ENCODE measurements around the gene MTCH1. TPM values are rescaled to one million over a fixed set of nuclear protein-coding genes. Genes with fewer than 3 reads are reported as not detected.

The MTCH1 gene
- total and polyA plus RNA-seq, 10 of the 15 experiments (the other 5 are each of a cell fraction or from before 2014, with no cell fraction given) = 7.2 to 128 (median 85.2) TPM

DNA sequence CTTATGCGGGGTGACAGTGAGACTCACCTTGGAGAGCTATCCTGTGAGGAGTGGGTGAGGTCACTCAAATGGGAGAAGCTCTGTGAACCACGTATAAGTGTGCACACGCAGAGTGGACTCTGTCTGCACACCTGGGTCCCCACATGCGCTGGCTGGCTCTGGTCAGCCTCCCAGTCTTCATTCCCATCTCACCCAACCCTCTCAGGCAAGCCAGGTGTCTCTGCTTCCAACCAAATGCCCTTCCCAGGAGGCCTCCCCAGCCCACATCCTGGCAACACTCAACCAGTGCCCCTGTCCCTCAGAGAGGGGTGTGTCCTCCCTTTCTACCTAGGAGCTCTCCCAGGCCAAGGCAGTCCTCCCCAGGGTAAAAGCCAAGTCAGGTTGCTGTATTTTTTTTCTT, 39.5 kb downstream of the MTCH1 start:
- H3K4me2 ChIP-seq (ENCODE audit: control insufficient read depth, insufficient read depth) = no peak overlapping the region
- TF ChIP-seq SP1 (IDR thresholded peaks at IDR 0.05; ENCODE audit: low read depth, low read length) (no peak), EP300 (IDR thresholded peaks at IDR 0.05; ENCODE audit: borderline replicate concordance in 1 of 2, control insufficient read depth in 1 of 2, low read depth in 2 of 2, low read length in 2 of 2) (no peak), IKZF2 (IDR thresholded peaks at IDR 0.05) (no peak)
- TF ChIP-seq, protein P1, sequence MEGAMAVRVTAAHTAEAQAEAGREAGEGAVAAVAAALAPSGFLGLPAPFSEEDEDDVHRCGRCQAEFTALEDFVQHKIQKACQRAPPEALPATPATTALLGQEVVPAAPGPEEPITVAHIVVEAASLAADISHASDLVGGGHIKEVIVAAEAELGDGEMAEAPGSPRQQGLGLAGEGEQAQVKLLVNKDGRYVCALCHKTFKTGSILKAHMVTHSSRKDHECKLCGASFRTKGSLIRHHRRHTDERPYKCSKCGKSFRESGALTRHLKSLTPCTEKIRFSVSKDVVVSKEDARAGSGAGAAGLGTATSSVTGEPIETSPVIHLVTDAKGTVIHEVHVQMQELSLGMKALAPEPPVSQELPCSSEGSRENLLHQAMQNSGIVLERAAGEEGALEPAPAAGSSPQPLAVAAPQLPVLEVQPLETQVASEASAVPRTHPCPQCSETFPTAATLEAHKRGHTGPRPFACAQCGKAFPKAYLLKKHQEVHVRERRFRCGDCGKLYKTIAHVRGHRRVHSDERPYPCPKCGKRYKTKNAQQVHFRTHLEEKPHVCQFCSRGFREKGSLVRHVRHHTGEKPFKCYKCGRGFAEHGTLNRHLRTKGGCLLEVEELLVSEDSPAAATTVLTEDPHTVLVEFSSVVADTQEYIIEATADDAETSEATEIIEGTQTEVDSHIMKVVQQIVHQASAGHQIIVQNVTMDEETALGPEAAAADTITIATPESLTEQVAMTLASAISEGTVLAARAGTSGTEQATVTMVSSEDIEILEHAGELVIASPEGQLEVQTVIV (IDR thresholded peaks at IDR 0.05; ENCODE audit: borderline replicate concordance, partially characterized antibody) = no peak
- TF ChIP-seq, protein P2, sequence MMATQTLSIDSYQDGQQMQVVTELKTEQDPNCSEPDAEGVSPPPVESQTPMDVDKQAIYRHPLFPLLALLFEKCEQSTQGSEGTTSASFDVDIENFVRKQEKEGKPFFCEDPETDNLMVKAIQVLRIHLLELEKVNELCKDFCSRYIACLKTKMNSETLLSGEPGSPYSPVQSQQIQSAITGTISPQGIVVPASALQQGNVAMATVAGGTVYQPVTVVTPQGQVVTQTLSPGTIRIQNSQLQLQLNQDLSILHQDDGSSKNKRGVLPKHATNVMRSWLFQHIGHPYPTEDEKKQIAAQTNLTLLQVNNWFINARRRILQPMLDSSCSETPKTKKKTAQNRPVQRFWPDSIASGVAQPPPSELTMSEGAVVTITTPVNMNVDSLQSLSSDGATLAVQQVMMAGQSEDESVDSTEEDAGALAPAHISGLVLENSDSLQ (IDR thresholded peaks at IDR 0.05) = no peak
- TF ChIP-seq, protein P3, sequence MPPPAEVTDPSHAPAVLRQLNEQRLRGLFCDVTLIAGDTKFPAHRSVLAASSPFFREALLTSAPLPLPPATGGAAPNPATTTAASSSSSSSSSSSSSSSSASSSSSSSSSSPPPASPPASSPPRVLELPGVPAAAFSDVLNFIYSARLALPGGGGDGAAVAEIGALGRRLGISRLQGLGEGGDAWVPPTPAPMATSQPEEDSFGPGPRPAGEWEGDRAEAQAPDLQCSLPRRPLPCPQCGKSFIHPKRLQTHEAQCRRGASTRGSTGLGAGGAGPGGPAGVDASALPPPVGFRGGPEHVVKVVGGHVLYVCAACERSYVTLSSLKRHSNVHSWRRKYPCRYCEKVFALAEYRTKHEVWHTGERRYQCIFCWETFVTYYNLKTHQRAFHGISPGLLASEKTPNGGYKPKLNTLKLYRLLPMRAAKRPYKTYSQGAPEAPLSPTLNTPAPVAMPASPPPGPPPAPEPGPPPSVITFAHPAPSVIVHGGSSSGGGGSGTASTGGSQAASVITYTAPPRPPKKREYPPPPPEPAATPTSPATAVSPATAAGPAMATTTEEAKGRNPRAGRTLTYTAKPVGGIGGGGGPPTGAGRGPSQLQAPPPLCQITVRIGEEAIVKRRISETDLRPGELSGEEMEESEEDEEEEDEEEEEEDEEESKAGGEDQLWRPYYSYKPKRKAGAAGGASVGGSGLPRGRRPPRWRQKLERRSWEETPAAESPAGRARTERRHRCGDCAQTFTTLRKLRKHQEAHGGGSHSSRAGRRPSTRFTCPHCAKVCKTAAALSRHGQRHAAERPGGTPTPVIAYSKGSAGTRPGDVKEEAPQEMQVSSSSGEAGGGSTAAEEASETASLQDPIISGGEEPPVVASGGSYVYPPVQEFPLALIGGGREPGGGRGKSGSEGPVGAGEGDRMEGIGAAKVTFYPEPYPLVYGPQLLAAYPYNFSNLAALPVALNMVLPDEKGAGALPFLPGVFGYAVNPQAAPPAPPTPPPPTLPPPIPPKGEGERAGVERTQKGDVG (CRISPR knock-in tag; IDR thresholded peaks at IDR 0.05) = no peak
- TF ChIP-seq, protein P4, sequence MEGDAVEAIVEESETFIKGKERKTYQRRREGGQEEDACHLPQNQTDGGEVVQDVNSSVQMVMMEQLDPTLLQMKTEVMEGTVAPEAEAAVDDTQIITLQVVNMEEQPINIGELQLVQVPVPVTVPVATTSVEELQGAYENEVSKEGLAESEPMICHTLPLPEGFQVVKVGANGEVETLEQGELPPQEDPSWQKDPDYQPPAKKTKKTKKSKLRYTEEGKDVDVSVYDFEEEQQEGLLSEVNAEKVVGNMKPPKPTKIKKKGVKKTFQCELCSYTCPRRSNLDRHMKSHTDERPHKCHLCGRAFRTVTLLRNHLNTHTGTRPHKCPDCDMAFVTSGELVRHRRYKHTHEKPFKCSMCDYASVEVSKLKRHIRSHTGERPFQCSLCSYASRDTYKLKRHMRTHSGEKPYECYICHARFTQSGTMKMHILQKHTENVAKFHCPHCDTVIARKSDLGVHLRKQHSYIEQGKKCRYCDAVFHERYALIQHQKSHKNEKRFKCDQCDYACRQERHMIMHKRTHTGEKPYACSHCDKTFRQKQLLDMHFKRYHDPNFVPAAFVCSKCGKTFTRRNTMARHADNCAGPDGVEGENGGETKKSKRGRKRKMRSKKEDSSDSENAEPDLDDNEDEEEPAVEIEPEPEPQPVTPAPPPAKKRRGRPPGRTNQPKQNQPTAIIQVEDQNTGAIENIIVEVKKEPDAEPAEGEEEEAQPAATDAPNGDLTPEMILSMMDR (IDR thresholded peaks at IDR 0.05 in 2 of 3, conservative IDR thresholded peaks at IDR 0.05 in 1 of 3; ENCODE audit: control insufficient read depth in 2 of 3, extremely low read depth in 1 of 3, insufficient read depth in 1 of 3, low read depth in 3 of 3, low read length in 3 of 3) = no peak
- TF ChIP-seq, protein P5, sequence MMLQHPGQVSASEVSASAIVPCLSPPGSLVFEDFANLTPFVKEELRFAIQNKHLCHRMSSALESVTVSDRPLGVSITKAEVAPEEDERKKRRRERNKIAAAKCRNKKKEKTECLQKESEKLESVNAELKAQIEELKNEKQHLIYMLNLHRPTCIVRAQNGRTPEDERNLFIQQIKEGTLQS (IDR thresholded peaks at IDR 0.05; ENCODE audit: borderline replicate concordance, extremely low read depth, low read depth, low read length) = no peak
- CTCF ChIA-PET = interaction anchor here (1.2 kb wide), 1 partner anchor 8 kb away, joined by 3 read pairs; the partner anchor contains the start of gene PI16
- no peak for FAIRE-seq
- no peaks in the 10 kb centered on the region for H3K9me3 ChIP-seq (replicated peaks; ENCODE audit: control insufficient read depth, insufficient read depth, low read length)
- H4K20me1 ChIP-seq (ENCODE audit: control insufficient read depth, insufficient read depth) = no peaks in the 10 kb centered on the region
- RAD21 ChIA-PET (ENCODE audit: unreplicated experiment) = interaction anchor here (1.0 kb wide), 1 partner anchor 72 kb away, joined by 4 read pairs; no protein-coding TSS in a partner anchor
- no peaks in the 10 kb centered on the region for H3K27me3 ChIP-seq (replicated peaks in 1 of 2; ENCODE audit: control insufficient read depth in 2 of 2, insufficient read depth in 2 of 2, low read length in 1 of 2)
- WGBS (ENCODE audit: insufficient coverage, insufficient replicate concordance, low lambda C conversion rate, missing lambda C conversion rate) = 69% methylated on average over 4 of the region's 4 CpGs
- POLR2A ChIA-PET = interaction anchor here (0.9 kb wide), 1 partner anchor 9 kb away, joined by 4 read pairs; no protein-coding TSS in a partner anchor
- no TSS peak for BruUV-seq (replicated peaks)
- no peak overlapping the region for H3K9ac ChIP-seq (ENCODE audit: control insufficient read depth, insufficient read depth, low read length)
- ATAC-seq = no peak
- intact Hi-C loops (cut with micrococcal nuclease; ENCODE audit: unreplicated experiment) (no loop called here), in situ Hi-C loops (cut with MboI) (no loop called here)
- H2AFZ ChIP-seq (ENCODE audit: control insufficient read depth, low read depth, low read length) = no peak overlapping the region
- no peaks in the 10 kb centered on the region for H3K36me3 ChIP-seq (ENCODE audit: control insufficient read depth in 2 of 2, insufficient read depth in 2 of 2, low read length in 1 of 2)
- H3K27ac ChIP-seq (ENCODE audit: control insufficient read depth, insufficient read depth) = no peak overlapping the region
- no peaks in the 10 kb centered on the region for H3K4me1 ChIP-seq (ENCODE audit: control insufficient read depth, insufficient read depth, low read length)
- H3K79me2 ChIP-seq (ENCODE audit: control insufficient read depth, insufficient read depth, low read length) = no peaks in the 10 kb centered on the region
- H3K4me3 ChIP-seq = no peak overlapping the region
- DNase-seq (ENCODE audit: low read depth, low spot score) = no peak
- SMC1A ChIA-PET (ENCODE audit: uncharacterized antibody, unreplicated experiment) = interaction anchor here (1.7 kb wide), 1 partner anchor 71 kb away, joined by 4 read pairs; no protein-coding TSS in a partner anchor
